Esophagus muscularis mucosa (tissue), 4 donors: Measurements from ENCODE around the gene ANKRD36B. TPM values are rescaled to one million over a fixed set of nuclear protein-coding genes. Genes with fewer than 3 reads are reported as not detected.
"Not testable (repeated sequence)": the region's sequence is repeated elsewhere in the genome, so short reads cannot be mapped to it uniquely, and the experiment has no call there.

Experiments
- DNase-seq: peaks from one replicate; pipeline ENCODE4 v3.0.0-alpha.2; 2017; ENCODE audit errors: extremely low spot score
- H3K27ac ChIP-seq, 4 donors: fragments of 200-600 bp; sonication (generic); replicated peaks in 1 of 4; 1 replicate in 3 of 4; 2 replicates in 1 of 4; pipeline ENCODE4 v1.5.1; 2016 to 2019; ENCODE audit warnings: mild to moderate bottlenecking in 1 of 4
- H3K27me3 ChIP-seq, 4 donors: fragments of 200-600 bp; sonication (generic); one replicate each; pipeline versions ENCODE4 v1.5.1 to v1.6.0; 2016 to 2019
- H3K36me3 ChIP-seq, 4 donors: fragments of 200-600 bp; sonication (generic); one replicate each; pipeline ENCODE4 v1.5.1; 2016 to 2019
- H3K4me1 ChIP-seq, 4 donors: fragments of 200-600 bp; sonication (generic); one replicate each; pipeline ENCODE4 v1.5.1; 2016 to 2019
- H3K4me3 ChIP-seq, 4 donors: fragments of 200-600 bp; sonication (generic); 1 replicate in 2 of 4; 2 replicates in 2 of 4; pipeline ENCODE4 v1.5.1; 2016 to 2019; ENCODE audit warnings: mild to moderate bottlenecking in 4 of 4, moderate library complexity in 1 of 4
- H3K9me3 ChIP-seq, 4 donors: fragments of 200-600 bp; sonication (generic); 1 replicate in 3 of 4; 2 replicates in 1 of 4; pipeline ENCODE4 v1.5.1; 2016 to 2019
- EP300 ChIP-seq: sonication (generic); formaldehyde crosslinking; IDR thresholded peaks from one replicate; pipeline ENCODE4 v1.6.1; 2017; ENCODE audit warnings: antibody characterized with exemption
- POLR2A ChIP-seq: fragments of 450-650 bp; IDR thresholded peaks from one replicate; pipeline ENCODE4 v1.6.1; 2017; ENCODE audit warnings: antibody characterized with exemption, moderate library complexity, mild to moderate bottlenecking, low read depth
- POLR2AphosphoS5 ChIP-seq, 2 donors: sonication (generic); formaldehyde crosslinking; IDR thresholded peaks; one replicate each; pipeline ENCODE4 v1.6.1; 2017; ENCODE audit warnings: antibody characterized with exemption in 2 of 2
- WGBS: methylation state at CpG from one replicate; pipeline ENCODE4 v1.1.5; 2018; 5-methylcytosine and 5-hydroxymethylcytosine counted together
- intact Hi-C: fragments of 100-400 bp; cut with DNase I; formaldehyde crosslinking; loops from one replicate; pipeline ENCODE4 v1.15.1; 2023
- total RNA-seq, 4 donors: library from RNA; depleted of rRNA; stranded (reverse); fragments of >200 nt; gene quantifications; one replicate each; pipeline versions ENCODE4 v1.1.0 to v1.2.1, GENCODE V29; 2016
- TF ChIP-seq, protein P1 (sequence below), 3 experiments: fragments of 200-600 bp in 2 of 3; fragments of 450-650 bp in 1 of 3; sonication (generic) in 2 of 3; IDR thresholded peaks; one replicate each; pipeline ENCODE4 v1.5.1; 2017 to 2019; ENCODE audit warnings: antibody characterized with exemption in 3 of 3, mild to moderate bottlenecking in 2 of 3, moderate library complexity in 1 of 3

ANKRD36B gene
- 10 to 100 TPM in 3 of 4 donors, 1 to 10 TPM in 1; 9.4 to 25.7 (median 15.0) TPM for total RNA-seq

DNA sequence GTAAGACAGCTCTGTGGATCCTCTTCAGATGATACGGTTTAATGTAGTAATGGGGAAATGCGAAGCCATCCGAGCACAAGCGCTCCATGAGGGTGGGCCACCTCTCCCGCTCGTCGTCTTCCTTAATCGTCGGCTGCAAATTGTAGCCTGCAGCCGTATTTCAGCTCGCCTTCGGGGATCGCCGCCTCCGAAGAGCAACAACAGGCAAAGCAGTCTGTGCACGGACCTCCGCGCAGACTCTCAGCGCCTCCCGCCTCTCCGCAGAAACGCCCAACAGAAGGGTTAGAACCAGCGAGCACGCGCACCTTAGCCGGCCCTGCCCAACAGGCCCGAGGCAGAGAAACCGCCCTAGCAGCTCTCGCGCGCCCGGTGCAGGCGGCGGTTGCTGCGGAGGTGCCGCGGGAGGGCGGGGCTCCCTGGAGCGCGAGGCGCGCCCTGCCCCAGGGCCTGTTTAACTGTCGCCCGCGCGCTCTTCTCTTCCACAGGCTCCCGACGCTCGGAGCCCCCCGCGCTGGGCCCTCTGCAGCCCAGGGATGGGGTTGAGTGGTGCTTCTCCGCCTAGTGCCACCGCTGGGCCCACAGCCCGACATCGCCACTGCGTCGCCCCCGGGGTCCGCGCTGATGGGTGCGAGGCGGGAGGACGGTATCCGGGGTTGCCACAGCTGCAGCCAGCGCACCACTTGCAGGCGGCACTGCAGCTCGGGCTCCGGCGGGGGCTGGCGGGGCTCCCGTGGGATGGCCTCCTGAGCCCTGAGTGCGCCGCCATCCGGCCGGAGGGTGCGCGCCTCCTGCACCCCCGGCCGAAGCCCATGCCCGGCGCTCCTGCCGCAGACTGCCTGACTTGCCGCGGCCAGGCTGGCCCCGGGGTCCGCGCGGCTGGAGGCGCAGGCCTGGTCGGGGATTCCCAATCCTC, at the start of gene ANKRD36B:
ANKRD36B (minus strand) TSS at position 280 of the 913 bp plus-strand sequence; CDS start at position 88, 192 bp downstream.
- 2% methylated on average over 21 of the region's 90 CpGs for WGBS
- TF ChIP-seq, protein P1, sequence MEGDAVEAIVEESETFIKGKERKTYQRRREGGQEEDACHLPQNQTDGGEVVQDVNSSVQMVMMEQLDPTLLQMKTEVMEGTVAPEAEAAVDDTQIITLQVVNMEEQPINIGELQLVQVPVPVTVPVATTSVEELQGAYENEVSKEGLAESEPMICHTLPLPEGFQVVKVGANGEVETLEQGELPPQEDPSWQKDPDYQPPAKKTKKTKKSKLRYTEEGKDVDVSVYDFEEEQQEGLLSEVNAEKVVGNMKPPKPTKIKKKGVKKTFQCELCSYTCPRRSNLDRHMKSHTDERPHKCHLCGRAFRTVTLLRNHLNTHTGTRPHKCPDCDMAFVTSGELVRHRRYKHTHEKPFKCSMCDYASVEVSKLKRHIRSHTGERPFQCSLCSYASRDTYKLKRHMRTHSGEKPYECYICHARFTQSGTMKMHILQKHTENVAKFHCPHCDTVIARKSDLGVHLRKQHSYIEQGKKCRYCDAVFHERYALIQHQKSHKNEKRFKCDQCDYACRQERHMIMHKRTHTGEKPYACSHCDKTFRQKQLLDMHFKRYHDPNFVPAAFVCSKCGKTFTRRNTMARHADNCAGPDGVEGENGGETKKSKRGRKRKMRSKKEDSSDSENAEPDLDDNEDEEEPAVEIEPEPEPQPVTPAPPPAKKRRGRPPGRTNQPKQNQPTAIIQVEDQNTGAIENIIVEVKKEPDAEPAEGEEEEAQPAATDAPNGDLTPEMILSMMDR (IDR thresholded peaks at IDR 0.05): peak in 1 of 3 experiments; percentile 4
- peak; percentile 6 to 80 for TF ChIP-seq POLR2AphosphoS5 (IDR thresholded peaks at IDR 0.05)
- H3K27me3 ChIP-seq, H3K4me1 ChIP-seq, H3K36me3 ChIP-seq, H3K9me3 ChIP-seq: not testable (repeated sequence)
- DNase-seq: peak; percentile 89
- intact Hi-C loops: loop anchor here (2.0 to 5.0 kb wide), 2 partner anchors 72 to 107 kb away; partner anchors contain the start of gene ACTR1B
- Histone ChIP-seq H3K27ac (peak within 1 kb of the TSS; percentile 88 to 96 (median 92)), H3K4me3 (peak within 1 kb of the TSS; percentile 61 to 82 (median 67))

DNA sequence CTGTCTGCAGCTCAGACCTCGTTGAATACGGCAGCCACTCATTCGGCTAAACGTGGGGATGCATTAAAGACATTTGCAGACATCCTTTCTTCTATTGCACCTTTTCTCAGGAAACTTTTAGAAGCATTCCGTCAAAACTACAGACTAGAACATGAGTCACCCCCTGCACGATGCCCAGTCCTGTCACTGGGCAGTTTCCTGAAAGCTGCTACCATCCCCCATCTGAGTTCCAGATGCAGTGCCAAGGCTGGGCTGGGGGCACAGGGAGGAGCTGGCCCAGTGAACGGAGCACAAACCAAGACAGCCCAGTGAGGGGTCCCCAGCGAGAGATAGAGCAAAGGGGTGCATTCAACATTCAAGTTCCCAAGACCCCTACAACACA, 36.4 kb upstream of the ANKRD36B start:
- H3K27me3 ChIP-seq, intact Hi-C loops, DNase-seq, H3K4me1 ChIP-seq, H3K36me3 ChIP-seq, H3K9me3 ChIP-seq, H3K4me3 ChIP-seq, H3K27ac ChIP-seq: not testable (repeated sequence)
- WGBS: 63% methylated on average over 8 of the region's 8 CpGs

DNA sequence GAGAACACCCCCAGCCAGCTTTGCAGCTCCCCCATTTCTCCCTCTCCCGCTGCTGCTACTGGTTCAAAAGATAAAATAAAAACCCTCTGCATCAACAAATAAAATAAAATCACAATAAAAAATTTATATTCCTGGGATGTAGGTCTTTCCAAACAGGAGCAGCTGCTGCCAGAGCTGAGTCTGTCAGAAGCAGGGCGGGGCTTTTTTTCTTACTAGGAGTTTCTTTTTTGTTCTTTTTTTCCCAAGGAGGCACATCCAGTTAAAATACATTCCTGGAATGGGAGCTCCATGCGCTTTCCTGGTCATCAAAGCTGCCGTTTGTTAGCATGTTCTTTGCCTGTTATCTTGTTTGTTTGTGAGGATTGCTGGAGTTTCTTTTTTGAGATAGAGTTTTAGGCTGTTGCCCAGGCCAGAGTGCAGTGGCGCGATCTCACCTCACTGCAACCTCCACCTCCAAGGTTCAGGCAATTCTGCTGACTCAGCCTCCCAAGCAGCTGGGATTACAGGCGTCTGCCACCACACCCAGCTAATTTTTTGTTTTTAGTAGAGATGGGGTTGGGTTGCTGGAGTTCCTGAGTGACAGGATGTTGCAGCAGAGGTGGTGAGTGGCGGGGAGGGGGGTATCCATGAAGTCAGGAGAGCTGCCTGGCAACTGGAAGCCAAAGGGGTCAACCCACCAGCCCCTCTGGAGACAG, 35.8 kb upstream of the ANKRD36B start:
- H3K4me1 ChIP-seq, H3K9me3 ChIP-seq, intact Hi-C loops, H3K27ac ChIP-seq, DNase-seq, H3K27me3 ChIP-seq, H3K4me3 ChIP-seq, H3K36me3 ChIP-seq: not testable (repeated sequence)
- 86% methylated on average over 1 of the region's 8 CpGs for WGBS

DNA sequence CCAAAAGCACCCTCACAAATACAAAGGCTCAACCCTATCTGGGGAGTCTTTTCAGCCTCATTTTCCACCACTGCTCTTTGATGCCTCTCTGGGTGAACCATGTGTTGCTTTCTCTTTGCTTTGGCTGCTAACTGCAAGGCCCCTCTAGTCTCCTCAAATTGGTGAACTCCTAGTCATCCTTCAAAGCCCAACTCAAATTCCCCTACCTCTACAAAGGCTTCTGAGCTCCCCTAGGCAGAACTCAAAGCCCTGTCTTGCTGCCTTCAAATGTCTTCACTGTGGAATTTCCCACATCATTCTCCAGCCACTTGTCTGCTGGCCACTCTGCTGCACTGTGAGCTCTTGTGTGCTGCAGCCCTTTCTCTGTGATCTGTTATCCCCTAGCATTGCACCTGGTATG, 33.3 kb upstream of the ANKRD36B start:
- H3K27me3 ChIP-seq, intact Hi-C loops: not testable (repeated sequence)

DNA sequence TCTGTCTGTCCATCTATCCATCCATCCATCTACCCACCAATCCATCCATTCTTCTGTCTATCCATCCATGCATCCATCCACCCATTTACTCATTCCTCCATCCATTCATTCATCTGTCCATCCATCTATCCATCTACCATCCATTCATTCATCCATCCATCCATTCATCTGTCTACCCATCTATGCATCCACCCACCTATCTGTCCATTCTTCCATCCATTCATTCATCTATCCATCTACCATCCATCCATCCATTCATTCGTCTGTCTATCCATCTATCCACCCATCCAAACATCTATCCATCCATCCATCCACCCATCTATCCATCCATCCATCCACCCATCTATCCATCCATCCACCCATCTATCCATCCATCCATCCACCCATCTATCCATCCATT, 30.8 kb upstream of the ANKRD36B start:
- whole genome bisulfite sequencing: 96% methylated on average over 1 of the region's 1 CpG
- intact Hi-C loops: not testable (repeated sequence)

More for the DNA sequence above, 33.3 kb upstream of the ANKRD36B start:
- not testable (repeated sequence) for H3K27ac ChIP-seq, H3K4me3 ChIP-seq, H3K4me1 ChIP-seq, H3K9me3 ChIP-seq, H3K36me3 ChIP-seq, DNase-seq

DNA sequence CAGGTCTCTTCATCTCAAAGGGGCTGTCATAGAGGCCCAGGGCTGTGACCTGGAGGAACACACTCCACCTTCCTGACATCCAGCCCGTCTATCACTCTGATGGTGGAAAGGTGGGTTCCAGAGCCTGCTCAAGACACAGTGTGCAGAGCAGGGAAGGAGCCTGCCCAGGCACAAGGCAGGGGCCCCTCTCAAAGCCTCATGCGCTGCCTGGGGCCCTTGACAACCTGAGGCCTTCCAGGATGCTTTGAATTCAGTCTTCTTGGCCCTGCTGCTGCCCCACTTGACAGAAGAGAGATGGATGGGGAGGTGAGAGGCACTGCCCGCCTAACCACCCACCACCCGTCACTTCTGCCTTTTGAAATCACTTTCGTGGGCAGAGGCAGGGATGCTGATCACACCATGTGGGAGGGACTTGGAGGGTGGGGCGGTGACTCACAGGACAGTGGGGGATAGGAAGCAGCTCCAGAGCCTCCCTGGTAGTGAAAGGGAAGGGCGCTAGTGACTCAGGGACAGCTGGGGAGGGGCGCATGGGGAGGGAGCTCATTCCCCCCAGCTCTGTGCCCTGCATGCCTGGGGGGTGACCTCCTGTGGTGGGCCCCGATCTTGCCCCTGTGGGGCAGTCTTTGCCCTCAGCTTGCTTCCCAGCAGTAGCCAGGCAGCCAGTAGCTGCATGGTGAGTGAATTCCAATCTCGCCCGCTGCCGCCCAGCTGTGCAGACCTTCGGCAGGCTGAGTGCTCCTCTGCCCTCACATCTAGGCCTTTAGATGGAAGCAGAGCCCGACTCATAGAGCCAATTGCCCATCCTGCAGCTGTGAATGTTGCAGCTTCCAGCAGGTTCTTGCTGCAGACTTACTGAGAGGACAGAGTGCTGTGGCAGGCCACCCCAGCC, 29.5 kb upstream of the ANKRD36B start:
- intact Hi-C loops, H3K4me3 ChIP-seq, H3K9me3 ChIP-seq, H3K27ac ChIP-seq, H3K4me1 ChIP-seq, H3K27me3 ChIP-seq, H3K36me3 ChIP-seq, DNase-seq: not testable (repeated sequence)
- WGBS: no CpG with 5 or more reads among the region's 14 CpGs

More for the DNA sequence above, 30.8 kb upstream of the ANKRD36B start:
- not testable (repeated sequence) for H3K27ac ChIP-seq, H3K4me1 ChIP-seq, DNase-seq, H3K36me3 ChIP-seq, H3K4me3 ChIP-seq, H3K9me3 ChIP-seq, H3K27me3 ChIP-seq

DNA sequence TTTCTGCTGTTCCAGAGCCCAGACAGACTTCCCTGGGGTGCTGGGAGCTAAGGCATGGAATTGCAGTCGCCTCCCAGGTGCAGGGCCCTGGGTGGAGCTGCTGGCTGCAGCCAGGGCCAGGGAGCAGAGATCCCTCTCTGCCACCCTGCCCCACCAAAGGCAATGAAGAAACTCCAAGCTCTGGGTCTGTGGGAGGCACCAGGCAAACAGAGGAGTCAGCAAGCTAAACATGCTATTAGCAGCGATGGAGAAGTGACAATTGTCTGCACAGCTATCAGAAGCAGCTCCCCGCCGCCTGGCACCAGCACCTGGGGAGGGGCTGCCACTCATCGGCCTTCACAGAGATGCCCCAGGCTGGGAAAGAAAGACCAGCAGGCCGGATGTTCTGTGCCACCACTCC, 28.2 kb upstream of the ANKRD36B start:
- DNase-seq: no peak
- whole genome bisulfite sequencing: no CpG with 5 or more reads among the region's 6 CpGs
- intact Hi-C loops: no loop called here
- H3K4me3 ChIP-seq: no peak overlapping the region
- TF ChIP-seq POLR2A (no peak), POLR2AphosphoS5 (IDR thresholded peaks at IDR 0.05) (no peak), EP300 (no peak)
- TF ChIP-seq, protein P1 (IDR thresholded peaks at IDR 0.05): no peak
- no peaks in the 10 kb centered on the region for H3K4me1 ChIP-seq
- no peaks in the 10 kb centered on the region for H3K27me3 ChIP-seq
- no peaks in the 10 kb centered on the region for H3K9me3 ChIP-seq
- no peak overlapping the region for H3K27ac ChIP-seq
- H3K36me3 ChIP-seq: no peaks in the 10 kb centered on the region

DNA sequence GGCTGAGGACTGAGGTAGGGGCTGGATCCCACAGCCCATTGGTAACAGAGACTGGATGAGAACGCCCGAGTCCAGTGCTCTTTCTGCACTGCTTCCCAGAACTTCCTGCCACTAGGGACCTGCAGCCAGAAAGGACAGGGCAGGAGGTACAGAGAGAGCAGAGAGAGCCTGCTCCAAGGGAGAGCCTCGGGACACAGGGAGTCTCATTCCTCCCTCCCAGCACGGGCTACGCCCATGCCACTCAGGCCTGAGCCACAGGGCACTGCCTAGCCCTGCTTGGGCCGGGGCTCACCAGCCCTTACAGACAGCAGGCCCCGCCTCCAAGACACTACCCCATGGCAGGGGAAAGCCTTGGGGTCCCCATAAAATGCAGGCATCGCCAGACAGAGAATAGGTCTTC, 26.1 kb upstream of the ANKRD36B start:
- intact Hi-C loops, H3K4me1 ChIP-seq, H3K27me3 ChIP-seq, H3K9me3 ChIP-seq, DNase-seq, H3K27ac ChIP-seq, H3K36me3 ChIP-seq, H3K4me3 ChIP-seq: not testable (repeated sequence)
- WGBS: no CpG with 5 or more reads among the region's 8 CpGs

- DNase-seq, H3K27ac ChIP-seq, H3K4me1 ChIP-seq, H3K36me3 ChIP-seq, H3K27me3 ChIP-seq, intact Hi-C loops, H3K4me3 ChIP-seq, H3K9me3 ChIP-seq: not testable (repeated sequence)
- no CpG with 5 or more reads among the region's 7 CpGs for WGBS
Measured at GRCh38 chr2:97611895-97612294, 22.2 kb upstream of the ANKRD36B start.
